NOMO-1 (cell line): ENCODE results near the gene ENTR1.
A peak's percentile ranks its signal among the peaks of the same experiment; 100 is the strongest.

Source experiments
- DNase-seq, 2 experiments: peaks; one replicate each; lab custom pipeline; 2025; ENCODE audit not compliant: unreplicated experiment in 2 of 2; lab: John Stamatoyannopoulos, UW

Gene ENTR1

DNA sequence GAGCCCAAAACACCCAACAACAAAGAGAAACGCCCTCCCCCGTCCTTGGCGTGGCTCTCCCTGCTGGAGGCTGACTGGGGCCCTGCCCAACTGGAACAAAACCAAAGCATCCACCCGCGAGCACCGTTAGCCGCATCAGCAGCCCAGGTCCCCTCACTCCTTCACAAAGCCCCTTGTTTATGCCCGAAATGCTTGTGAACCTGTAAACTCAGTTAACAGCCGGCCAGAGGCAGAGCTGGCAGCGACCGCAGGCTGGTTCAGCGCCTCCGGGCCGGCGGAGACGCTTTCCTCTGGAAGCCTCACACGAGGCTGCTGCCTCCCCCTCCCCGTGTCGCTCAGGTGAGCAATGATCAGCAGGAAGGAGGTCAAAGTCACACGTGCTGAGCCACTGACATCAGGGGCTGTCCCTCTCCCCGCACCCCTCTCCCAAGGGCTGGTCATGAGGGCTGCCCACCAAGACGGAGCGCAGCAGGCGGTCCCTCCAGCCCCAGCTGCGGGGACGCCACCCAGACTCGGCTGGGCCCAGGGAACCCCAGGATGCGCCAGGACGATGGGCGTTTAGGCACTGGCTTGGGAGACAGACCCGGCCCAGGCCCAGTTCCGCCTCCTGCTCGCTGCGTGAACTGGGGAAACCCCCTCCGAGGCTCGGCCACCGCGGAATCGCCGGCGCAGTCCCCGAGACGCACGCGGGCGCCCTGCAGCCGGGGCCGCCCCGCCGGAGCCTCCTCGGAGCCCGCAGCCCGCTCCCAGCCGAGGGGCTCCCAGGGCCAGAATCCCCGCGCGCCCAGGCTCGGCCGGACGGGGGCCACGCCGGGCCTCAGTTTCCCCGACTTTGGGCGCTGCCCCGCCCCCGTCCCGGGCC is 11.0 kb downstream of the ENTR1 start:
- peak; percentile 15 to 30 for DNase-seq

DNA sequence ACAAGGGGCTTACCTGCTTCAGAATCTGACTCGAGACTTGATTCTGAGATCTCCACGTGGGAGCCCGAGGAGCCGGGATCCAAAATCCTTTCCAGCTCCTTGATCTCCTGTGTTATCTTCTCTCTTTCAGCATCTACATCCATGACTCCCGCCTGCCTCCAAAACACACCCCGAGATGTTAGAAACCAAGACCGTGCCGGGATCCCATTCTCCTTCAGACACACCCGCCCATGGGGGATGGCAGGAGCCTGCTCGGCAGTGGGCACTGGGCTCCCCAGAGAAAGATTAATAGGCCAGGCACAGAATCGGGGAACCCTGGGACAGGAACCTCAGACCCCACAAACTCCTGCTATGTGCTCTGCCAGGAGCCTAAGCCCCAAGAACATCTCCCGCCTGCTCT is 12.1 kb downstream of the ENTR1 start:
- DNase-seq, result no peak

DNA sequence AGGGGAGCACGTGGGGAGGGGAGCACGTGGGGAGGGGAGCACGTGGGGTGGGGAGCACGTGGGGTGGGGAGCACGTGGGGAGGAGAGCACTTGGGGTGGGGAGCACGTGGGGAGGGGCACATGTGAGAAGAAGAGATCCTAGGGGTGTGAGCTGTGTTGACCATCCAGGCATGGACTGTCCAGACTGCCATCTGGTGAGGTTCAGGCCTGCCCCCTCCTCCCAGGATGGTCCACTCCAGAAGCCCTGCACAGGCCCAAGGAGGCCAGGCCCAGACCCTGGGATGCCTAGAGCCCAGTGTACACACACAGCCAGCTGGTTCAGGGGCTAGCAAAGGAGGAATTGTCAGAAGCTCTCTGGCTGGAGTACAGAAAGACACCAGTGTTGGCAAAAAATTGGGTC is 12.8 kb downstream of the ENTR1 start:
- DNase-seq, result no peak

DNA sequence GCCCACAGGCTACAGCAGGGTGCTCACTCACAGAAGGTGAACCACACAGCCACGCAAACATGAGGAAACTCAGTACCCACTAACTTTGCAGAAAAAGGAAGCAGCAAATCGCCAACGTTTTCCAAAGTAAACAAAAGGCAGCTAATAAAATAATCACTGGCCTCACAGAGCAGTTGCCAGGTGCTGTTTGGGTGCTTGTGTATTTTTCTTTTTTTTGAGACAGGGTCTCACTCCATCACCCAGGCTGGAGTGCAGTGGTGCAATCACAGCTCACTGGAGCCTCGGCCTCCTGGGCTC is 14.2 kb downstream of the ENTR1 start:
- DNase-seq, result no peak

DNA sequence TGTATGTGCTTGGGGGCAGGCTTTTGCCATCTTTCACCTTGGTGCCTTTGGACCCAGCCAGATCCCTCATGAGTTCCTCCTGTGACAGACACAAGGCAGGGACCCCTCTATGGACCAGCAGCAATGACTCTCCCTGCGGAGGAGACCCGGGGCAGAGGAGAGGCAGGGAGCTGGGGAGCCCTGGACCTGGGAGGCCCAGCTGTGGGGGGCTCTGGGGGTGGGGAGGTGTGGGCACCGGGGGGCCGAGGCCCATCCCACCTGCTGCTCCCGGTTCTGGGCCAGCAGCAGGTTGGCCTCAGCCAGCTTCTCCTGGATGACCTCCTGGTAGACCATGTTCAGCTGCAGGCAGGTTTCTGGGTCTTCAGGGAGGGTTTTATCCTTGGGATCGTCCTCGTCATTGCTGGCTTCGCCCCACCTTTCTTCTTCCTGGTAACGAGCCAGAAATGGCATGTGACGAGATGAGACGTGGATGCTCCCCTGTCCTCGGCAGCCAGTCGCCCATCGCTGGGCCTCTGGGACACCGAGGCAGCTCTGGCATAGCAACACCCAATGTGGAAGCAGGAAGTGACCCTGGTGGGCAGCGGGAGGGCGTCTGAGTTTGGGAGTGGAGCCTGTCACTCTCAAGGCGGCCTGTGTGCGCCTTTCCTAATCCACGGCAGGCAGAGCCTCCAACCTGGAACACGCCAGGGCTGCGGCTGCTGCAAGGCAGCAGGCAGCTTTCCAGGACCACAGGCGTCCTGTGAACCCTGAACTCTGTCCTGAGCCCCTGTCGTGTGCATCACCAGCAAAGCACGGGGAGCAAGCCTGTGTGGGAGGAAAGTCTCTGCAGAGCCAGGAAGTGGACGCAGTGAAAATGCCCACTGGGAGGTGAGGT is 14.8 kb downstream of the ENTR1 start:
- DNase-seq, result no peak

DNA sequence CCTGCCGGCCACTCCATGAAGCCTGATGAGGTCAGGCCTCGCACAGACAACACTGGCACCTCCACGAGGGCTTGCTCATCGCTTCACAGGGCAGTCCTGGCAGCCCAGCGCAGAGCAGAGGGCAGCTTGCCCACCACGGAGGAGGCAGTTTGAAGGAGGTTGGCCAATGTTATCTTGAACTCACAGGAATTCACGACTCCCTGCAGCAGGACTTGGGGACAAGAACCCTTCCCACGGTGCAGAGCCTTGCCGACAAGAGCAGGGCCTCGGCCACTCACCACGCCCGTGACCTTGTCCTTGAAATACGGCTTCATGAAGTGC is 15.4 kb downstream of the ENTR1 start:
- DNase-seq, result no peak

DNA sequence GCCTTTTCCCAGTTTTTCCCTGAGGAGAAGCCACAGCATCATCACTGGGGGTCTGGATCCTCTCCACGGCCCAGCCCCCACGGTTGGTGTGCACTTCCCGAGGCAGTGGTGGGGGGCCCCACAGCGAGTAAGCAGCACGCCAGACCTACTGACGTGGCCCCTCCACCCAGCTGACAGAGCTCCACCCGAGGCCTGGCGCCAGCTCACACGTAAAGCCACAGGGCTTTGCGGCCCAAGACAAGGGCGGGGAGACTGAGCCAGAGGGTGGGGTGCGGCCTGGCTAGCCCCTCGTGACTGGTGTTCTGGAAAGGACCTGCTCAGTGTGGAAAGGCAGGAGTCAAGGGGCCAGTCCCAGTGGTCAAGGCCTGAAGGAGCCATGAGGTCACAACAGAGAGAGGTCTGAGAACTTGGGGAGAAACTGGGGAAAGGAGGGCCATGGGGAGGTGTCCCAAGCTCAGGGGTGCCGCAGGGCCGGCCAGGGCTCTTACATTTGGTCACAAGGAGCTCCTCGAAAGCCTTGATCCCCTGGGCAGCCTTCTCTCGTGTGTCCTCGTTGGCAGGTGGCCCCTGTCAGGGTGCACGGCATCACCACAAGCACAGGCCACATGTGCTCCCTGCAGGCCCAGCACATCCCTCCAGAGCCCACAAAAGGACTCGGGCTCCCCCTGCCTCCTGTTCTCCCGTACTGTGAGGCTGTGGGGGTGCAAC is 15.9 kb downstream of the ENTR1 start:
- DNase-seq, result no peak

DNA sequence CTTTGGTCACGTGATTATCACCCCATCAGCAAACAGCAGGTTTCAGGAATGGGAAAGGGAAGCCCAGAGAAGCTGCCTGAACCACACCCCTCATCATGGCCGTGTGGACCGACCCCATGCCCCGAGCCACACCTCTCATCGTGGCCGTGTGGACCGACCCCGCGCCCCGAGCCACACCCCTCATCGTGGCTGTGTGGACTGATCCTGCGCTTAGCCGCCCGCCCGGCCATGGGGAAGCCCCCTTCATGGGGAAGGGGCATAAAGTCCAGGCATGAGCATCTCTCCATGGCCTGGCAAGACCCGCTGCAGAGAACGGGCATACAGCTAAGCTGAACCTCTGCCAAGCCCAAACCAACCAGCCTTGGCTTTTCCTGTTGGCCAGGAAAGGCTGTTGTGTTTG is 16.9 kb downstream of the ENTR1 start:
- no peak for DNase-seq

DNA sequence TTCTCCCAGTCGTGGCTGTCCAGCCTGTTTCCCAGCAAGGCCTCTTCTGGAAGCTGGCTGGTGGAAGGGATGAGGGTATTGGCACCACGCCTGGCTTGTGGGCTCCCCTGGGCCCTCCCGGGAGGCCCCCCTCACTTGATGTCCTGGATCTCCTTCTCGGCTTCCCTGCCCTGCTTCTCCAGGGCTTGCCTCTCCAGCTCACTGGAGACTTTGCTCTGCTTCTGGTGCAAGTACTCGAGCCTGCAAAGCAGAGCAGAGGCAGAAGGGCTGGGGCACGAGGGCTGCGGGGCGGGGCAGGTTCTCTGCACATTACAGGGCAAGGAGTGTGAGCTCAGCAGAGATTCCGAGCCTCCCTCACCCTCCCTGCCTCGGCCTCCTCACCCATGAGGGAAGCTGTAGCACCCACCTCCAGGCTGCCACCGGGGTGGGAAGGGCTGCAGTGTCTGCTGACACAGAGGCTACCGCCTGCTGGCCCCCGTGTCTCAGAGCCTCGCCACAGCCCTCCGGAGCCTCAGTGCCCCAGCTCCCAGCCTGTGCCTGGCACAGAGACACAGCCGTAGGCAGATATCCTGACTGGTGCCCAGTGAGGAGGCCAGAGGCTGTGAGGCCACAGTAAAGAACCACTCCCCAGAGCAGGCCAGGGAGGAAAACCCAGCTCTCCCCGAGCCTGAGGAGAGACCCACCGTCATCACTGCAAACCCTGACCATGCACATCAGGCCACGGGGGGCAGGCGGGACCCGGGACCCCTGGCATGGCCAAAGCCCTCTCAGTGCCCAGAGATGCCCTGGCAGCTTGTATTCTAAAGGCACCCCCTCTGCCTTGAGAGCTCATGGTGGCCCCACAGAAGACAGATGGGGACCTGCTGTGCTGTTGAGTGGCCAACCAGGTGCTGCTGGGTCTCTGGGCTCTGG is 17.6 kb downstream of the ENTR1 start:
- no peak for DNase-seq

DNA sequence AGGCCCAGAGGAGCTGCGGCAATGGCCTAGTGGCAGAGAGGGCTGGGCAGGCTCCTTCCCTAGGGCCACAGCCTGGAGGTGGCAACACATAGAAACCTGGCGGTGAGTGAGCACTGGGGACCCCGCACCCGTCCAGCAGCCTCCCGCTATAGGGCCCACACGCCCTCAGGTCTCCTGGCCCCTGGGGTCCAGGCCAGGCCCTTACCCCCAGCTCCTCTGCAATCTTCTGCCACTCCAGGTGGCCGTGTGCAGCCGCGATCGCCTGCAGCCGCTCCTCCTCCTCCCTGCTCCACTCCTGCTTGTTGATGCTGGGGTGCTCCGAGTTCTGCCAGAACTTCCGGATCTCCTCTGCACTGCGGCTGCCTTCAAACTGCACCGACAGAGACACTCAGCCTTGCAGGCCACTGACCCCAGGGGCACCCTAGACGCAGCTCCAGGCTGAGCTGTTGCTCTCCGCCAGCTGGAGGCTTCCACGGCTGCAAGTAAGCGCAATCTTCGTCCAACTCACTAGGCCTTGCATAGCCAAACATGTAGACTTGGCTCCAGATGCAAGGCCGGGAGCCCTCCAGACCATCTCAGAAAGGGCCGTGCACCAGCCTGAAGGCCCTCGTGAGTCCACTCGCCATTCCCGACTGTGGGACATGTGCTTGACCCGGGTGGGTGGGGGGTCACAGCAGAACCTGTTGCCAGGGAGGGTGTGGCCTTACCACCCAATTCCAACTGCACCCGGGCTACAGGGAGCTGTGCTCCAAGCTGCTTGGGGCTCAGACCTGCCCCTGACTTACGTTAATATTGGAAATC is 18.5 kb downstream of the ENTR1 start:
- no peak for DNase-seq

DNA sequence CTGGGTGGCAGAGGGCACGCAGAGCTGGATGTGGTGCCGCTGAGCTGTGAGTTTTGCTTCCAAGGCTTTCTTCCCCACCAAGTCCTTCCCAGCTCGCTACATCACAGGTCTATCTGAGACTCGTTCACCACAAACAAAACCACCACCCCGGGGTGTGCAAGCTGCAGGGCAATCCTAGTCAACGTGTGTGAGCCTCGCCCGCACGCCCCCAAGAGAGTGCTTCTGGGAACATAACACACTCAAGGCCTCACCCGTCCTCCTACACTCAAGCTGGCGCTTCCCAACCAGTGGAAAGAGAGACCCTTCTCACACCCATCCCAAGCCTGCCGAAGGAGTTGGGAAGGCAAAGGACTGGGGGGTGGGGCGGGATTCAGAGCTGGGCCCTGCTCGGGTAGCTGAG is 21.0 kb downstream of the ENTR1 start:
- DNase-seq, result no peak

DNA sequence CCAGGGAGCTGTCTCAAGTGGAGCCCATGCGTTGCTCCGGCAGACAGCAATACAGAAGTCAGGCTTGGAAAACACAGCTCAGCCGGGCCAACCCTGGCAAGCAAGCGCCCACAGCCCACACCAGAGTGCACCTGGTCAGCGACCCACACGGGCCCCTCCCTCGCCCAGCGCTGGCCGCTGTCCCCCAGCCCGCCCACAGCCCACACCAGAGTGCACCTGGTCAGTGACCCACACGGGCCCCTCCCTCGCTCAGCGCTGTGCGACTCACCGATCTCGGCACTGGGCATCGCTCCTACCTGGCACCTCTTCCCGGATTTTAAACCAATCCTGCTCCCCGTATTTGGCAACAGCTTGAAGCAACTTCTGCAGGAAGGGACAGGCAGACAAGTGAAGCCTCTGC is 23.2 kb downstream of the ENTR1 start:
- no peak for DNase-seq

DNA sequence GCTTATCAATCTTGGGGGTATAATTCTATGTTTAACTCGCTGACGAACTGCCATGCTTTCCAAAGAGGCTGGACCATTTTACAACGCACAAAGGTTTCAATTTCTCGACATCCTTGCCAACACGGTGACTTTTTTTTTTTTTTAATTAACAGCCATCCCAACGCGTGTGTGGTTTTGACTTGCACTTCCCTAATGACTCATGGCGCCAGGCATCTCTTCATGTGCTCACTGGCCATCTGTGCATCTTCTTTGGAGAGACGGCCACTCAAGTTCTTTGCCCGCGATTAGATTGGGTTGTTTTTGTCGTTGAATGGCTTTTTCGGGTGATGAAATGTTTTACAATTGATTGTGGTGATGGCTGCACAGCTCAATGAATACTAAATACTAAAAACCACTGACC is 24.4 kb downstream of the ENTR1 start:
- DNase-seq, result peak; percentile 95 to 96

DNA sequence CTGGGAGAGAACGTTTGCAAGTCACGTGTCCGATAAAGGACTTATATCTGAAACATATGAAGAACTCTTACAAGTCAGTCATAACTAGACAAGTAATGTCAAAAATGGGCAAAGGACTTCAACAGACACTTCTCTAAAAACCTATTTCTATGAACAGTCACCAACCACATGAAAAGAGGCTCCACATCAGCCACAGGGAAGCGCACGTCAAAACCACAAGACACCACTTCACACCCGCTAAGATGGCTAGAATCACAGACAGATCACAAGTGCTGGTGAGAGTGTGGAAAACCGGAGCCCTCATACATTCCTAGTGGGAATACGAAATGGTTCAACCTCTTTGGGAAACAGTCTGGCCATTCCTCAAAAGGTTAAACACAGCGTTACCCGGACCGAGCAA is 25.4 kb downstream of the ENTR1 start:
- DNase-seq, result peak; percentile 66 to 75

DNA sequence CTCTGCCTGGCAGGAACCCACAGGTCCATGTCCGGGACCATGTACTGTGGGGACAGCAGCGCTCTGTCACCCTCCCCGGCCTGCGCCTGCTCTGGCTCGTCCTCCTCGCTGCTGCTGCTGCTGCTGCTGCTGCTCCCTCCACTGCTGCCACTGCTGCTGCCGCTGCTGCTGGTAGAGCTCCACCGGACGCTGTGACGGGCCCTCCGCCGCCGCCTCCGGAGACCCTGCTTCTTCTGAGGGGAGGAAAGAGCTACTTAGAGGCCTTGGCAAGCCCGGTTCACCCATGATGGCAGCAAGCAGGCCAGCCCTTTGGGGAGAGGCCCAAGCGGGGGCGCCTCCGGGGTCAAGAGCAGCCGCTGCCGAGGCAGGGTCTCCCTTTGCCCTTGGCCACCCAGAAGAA is 27.0 kb downstream of the ENTR1 start:
- no peak for DNase-seq

DNA sequence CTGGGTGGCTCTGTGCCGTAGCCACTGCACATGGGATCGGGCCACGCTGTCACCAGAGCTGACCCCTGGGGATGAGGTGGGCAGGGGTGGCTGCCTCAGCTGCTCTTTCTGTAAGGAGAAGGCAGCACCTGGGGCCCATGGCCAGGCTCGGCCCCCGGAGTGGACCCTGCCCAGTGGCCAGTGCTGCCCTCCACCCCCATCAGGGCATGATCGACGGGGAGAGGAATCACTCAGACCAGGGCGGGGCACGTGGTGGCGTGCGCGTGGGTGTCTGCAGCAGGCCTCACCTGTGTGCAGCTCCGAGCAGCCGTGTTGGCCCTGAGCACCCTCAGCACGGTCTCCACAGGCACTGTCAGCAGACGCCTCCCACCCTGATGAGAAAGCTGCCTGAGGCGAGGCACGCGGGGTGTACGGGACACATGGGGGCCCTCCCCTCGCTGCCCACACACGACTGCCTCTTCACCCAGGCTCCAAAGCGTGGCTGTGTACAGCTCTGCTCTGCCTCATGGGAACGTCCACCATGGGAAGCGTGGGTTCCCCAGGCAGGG is 28.4 kb downstream of the ENTR1 start:
- DNase-seq, result no peak

DNA sequence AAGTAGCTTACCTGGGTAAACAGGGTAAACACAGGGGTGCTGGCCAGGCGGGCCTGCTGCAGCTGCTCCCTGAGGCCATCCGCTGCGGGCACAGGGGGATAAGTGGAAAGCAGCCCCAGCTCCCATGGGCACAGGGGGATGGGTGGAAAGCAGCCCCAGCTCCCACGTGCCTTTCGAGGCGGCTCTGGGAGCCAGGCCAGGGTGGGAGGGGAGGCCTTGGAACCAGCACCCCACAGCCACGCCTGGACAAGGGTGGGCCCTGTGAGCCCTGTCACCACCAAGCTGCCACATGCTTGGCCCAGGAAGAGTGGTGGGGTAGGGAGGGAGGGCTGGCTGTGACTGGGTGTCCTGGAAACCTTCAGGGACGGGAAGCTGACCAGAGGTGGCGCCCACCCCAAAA is 29.1 kb downstream of the ENTR1 start:
- DNase-seq, result no peak

DNA sequence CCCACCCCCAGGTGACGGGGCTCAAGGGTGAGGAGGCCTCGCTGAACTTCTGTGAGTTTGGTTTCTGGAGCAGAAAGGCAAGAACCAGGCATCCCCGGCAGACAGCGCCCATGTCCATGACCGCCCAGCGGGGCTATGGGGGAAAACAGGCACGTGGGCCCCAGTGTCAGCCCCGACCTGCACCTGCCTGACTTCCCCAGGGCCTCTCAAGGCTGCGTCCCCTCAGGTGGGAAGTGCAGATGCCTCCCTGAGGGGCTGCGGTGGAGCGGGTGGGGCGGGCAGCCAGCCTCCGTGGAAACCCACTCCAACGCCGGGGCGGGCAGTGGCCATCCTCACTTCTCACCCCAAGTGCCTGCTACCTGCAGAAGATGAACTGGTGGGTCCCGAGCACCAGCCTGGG is 30.0 kb downstream of the ENTR1 start:
- no peak for DNase-seq

DNA sequence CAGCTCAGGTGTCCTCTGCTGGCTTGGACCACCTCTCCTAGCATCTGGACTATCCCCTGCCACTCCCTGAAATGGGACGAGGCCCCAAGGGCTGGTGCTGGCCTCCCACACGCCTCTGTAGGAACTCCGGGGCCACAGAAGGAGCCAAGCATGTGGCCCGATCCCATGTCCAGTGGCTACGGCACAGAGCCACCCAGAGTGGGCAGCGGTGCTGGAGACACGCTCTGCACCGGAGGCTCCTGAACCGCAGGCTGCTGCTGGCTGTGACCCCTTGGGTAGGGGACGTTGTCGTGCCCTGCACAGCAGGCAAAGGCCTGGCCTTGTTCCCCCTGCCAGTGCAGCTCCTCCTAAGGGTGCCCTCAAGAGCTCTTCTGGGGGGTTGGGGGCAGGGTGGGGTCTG is 30.5 kb downstream of the ENTR1 start:
- no peak for DNase-seq

DNA sequence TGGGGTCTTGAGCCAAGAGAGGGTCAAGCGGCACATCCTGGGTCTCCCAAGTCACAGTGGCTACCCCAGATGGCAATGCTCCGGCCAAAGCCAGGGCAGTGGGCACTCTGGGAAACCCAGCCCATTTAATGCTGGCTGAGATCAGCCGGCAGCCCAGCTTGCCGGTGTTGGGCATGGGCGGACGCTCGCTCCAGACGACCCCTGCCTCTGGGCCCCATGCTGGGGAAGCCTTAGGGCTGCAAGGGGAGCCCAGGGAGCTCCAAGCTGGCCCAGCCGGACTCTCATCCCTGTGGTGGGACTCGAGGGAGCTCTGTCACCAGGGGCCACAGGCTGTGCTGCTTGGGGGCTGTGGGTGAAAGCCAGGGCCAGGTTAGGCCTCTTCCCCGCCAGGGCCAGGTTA is 31.0 kb downstream of the ENTR1 start:
- no peak for DNase-seq
